Activated B cell treated with CpG ODN at 0.5 μM for 24 hours (primary cell): Measurements from ENCODE around the gene BICDL1. TPM values are rescaled to one million over a fixed set of nuclear protein-coding genes. Genes with fewer than 3 reads are reported as not detected.

Experiments
- ATAC-seq: fragments of 200-7000 bp; cut with Tn5 transposase; one replicate; pipeline ENCODE4 v1.10.0; 2021; ENCODE audit warnings: low read depth, mild to moderate bottlenecking, moderate library complexity
- CTCF ChIA-PET: fragments of 350-600 bp; sonication (Branson Sonifier 250); formaldehyde crosslinking; loops from one replicate; lab custom pipeline; 2021; ENCODE audit warnings: antibody characterized with exemption; lab: Charles Lee
- POLR2A ChIA-PET: fragments of 350-600 bp; sonication (Branson Sonifier 250); formaldehyde crosslinking; loops from one replicate; lab custom pipeline; 2021; ENCODE audit warnings: antibody characterized with exemption; lab: Charles Lee
- DNase-seq: peaks from one replicate; pipeline ENCODE4 v3.0.0; 2022
- H3K27ac Mint-ChIP-seq: one replicate; pipeline ENCODE4 v1.8.0; 2020; ENCODE audit warnings: mixed read lengths
- H3K27me3 Mint-ChIP-seq: one replicate; pipeline ENCODE4 v1.8.0; 2021; ENCODE audit warnings: mixed read lengths
- H3K36me3 Mint-ChIP-seq: one replicate; pipeline ENCODE4 v1.8.0; 2021; ENCODE audit warnings: low read depth, mixed read lengths
- H3K4me1 Mint-ChIP-seq: one replicate; pipeline ENCODE4 v1.8.0; 2021; ENCODE audit warnings: mixed read lengths
- H3K4me3 Mint-ChIP-seq: one replicate; pipeline ENCODE4 v1.8.0; 2020; ENCODE audit warnings: mild to moderate bottlenecking, mixed read lengths
- H3K9me3 Mint-ChIP-seq: one replicate; pipeline ENCODE4 v1.8.0; 2020; ENCODE audit warnings: mixed read lengths
- intact Hi-C: fragments of 100-400 bp; cut with micrococcal nuclease; formaldehyde crosslinking; loops from one replicate; pipeline ENCODE4 v1.15.1; 2024
- total RNA-seq: library from RNA; stranded (reverse); gene quantifications from 2 replicates; pipeline ENCODE4 v1.2.3, GENCODE V29; 2022
- TF ChIP-seq, protein P1 (sequence below): fragments of 200-600 bp; IDR thresholded peaks from one replicate; pipeline ENCODE4 v1.8.0; 2022; ENCODE audit warnings: antibody characterized with exemption, mild to moderate bottlenecking

BICDL1 gene
- total RNA-seq, 1 donor from 2014 or later = 16.8 TPM

DNA sequence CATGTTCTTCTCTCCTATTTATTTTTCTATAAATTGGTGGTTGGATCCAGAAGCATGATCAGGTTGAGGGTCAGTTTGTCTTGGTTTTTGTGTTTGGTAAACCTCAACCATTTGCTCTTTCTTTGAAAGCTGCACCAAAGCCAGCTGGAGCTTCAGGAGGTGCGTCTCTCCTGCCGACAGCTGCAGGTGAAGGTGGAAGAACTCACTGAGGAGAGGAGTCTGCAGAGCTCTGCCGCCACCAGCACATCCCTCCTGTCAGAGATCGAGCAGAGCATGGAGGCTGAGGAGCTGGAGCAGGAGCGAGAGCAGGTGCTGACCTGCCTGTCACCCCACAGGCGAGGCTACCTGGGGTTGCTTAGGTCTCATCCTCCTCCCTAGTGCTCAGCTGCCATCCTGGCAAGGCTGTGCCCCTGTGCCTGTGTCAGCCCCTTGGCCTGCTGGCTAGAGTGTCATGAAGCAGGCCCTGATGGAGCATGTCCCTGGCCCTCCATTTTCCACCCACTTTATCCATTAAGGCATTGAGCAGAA, 82.5 kb downstream of the BICDL1 start:
- Mint-ChIP-seq H3K9me3 (no peaks in the 10 kb centered on the region), H3K36me3 (peaks cover 18% of the 10 kb centered on the region), H3K27me3 (no peaks in the 10 kb centered on the region), H3K4me3 (no peak overlapping the region), H3K27ac (no peak overlapping the region), H3K4me1 (peaks cover 8% of the 10 kb centered on the region)
- intact Hi-C loops = no loop called here
- ChIA-PET POLR2A (no interaction called here), CTCF (interaction anchor here (0.7 kb wide), 1 partner anchor 13 kb away, joined by 3 read pairs; no protein-coding TSS in a partner anchor)
- TF ChIP-seq, protein P1, sequence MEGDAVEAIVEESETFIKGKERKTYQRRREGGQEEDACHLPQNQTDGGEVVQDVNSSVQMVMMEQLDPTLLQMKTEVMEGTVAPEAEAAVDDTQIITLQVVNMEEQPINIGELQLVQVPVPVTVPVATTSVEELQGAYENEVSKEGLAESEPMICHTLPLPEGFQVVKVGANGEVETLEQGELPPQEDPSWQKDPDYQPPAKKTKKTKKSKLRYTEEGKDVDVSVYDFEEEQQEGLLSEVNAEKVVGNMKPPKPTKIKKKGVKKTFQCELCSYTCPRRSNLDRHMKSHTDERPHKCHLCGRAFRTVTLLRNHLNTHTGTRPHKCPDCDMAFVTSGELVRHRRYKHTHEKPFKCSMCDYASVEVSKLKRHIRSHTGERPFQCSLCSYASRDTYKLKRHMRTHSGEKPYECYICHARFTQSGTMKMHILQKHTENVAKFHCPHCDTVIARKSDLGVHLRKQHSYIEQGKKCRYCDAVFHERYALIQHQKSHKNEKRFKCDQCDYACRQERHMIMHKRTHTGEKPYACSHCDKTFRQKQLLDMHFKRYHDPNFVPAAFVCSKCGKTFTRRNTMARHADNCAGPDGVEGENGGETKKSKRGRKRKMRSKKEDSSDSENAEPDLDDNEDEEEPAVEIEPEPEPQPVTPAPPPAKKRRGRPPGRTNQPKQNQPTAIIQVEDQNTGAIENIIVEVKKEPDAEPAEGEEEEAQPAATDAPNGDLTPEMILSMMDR = no peak
- ATAC-seq (no peak), DNase-seq (no peak)

DNA sequence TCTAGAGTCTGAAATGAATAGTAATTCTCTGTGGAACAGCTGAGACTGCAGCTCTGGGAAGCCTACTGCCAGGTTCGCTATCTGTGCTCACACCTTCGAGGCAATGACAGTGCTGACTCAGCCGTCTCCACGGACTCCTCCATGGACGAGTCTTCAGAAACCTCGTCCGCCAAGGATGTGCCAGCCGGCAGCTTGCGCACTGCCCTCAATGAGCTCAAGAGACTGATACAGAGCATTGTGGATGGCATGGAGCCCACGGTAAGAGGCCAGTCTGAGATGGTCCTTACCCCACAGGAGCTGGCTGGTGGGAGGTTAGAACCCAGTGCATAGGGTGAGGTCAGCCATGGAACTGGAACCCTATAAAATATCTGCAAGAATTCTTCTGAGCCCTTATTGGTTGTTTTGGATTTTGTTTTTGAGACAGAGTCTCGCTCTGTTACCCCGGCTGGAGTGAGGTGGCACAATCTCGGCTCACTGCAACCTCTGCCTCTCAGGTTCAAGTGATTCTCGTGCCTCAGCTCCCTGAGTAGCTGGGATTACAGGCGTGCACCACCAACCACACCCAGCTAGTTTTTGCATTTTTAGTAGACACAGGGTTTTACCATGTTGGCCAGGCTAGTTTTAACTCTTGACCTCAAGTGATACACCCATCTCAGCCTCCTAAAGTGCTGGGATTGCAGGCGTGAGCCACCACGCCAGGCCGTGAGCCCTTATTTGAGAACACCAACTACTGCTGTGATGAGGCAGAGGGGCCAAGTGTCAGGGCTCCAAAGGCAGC, 83.6 kb downstream of the BICDL1 start:
- H3K4me1 Mint-ChIP-seq = peaks cover 8% of the 10 kb centered on the region
- DNase-seq (no peak), ATAC-seq (no peak)
- H3K36me3 Mint-ChIP-seq = peaks cover 18% of the 10 kb centered on the region
- no peak overlapping the region for H3K27ac Mint-ChIP-seq
- no peak overlapping the region for H3K4me3 Mint-ChIP-seq
- POLR2A ChIA-PET = no interaction called here
- TF ChIP-seq, protein P1 = no peak
- CTCF ChIA-PET = interaction anchor here (0.5 kb wide), 1 partner anchor 52 kb away, joined by 3 read pairs; no protein-coding TSS in a partner anchor
- intact Hi-C loops = no loop called here
- H3K9me3 Mint-ChIP-seq = no peaks in the 10 kb centered on the region
- no peaks in the 10 kb centered on the region for H3K27me3 Mint-ChIP-seq

DNA sequence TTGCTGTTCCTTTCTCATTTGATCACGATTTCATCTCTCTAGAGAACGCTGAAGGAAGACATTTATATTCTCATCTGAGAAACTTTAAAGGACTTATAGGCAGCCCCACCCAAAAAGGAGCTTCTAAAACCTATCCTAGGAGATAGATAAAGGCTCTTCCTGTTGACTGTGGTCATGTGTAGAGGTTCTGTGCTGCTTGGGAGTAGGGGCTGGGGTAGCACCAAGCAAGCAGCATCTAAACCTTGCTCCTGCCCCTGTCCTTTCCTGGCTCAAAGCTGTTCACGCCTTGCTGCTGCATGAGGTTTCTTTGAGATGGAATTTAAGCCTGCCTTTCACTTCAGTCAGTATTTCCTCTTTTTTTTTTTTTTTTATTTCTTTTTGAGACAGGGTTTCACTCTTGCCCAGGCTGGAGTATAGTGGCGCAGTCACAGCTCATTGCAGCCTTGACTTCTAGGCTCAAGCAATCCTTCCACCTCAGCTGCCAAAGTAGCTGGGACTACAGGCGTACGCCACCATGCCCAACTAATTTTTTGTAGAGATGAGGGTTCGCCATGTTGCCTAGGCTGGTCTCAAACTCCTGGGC, 86.1 kb downstream of the BICDL1 start:
- Mint-ChIP-seq H3K9me3 (no peaks in the 10 kb centered on the region), H3K4me3 (no peak overlapping the region), H3K27ac (no peak overlapping the region), H3K27me3 (no peaks in the 10 kb centered on the region), H3K4me1 (peaks cover 8% of the 10 kb centered on the region), H3K36me3 (peaks cover 18% of the 10 kb centered on the region)
- intact Hi-C loops = no loop called here
- DNase-seq (no peak), ATAC-seq (no peak)
- POLR2A ChIA-PET = interaction anchor here (0.7 to 1.0 kb wide), 2 partner anchors 15 to 85 kb away, joined by 3 to 4 read pairs; no protein-coding TSS in a partner anchor
- CTCF ChIA-PET = no interaction called here
- TF ChIP-seq, protein P1 = no peak

DNA sequence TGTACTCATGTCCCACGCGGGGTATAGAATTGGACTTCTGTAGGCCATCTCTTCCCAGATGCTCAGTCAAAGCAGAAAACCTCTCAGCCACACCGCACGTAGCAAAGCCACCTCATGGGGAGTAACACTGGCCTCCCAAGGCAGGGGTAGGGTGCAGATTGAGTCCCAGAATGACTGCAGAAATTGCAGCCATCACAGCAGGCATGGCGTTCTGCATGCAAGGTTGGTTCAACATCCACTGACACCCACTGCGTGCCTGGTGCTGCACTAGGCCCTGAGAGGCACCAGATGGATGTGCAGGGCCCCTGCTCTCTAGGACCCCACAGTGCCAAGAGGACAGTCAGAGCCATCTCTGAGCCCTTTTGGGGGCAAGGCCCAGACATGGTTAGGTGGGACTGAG, 87.6 kb downstream of the BICDL1 start:
- H3K27ac Mint-ChIP-seq = no peak overlapping the region
- no peaks in the 10 kb centered on the region for H3K27me3 Mint-ChIP-seq
- no peaks in the 10 kb centered on the region for H3K9me3 Mint-ChIP-seq
- H3K4me3 Mint-ChIP-seq = no peak overlapping the region
- H3K36me3 Mint-ChIP-seq = peaks cover 15% of the 10 kb centered on the region
- ATAC-seq (no peak), DNase-seq (no peak)
- ChIA-PET CTCF (no interaction called here), POLR2A (no interaction called here)
- intact Hi-C loops = no loop called here
- H3K4me1 Mint-ChIP-seq = peaks cover 8% of the 10 kb centered on the region
- TF ChIP-seq, protein P1 = no peak

DNA sequence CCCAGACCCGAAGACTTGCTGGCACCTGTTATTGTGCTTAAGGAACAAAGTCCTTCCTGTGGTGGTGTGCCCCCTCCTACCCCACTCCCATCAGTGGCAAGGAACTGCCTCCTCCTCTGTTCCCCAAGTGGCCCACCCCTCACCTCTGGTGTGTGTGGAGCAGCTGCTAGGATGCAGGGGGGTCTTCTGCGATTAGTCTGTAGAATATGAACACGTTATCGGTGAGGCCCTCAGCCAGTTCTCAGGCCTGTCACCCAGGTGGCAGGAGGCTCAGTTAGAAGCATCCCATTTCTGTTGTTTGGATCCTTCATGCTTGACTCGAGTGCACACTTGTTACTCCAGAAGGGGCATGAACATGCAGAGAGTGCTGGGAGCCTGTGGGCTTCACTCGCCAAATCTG, 88.2 kb downstream of the BICDL1 start:
- H3K27ac Mint-ChIP-seq = no peak overlapping the region
- intact Hi-C loops = no loop called here

More for the DNA sequence above, 88.2 kb downstream of the BICDL1 start:
- ChIA-PET POLR2A (interaction anchor here (1.6 kb wide), 1 partner anchor 13 kb away, joined by 3 read pairs; no protein-coding TSS in a partner anchor), CTCF (no interaction called here)
- no peak for DNase-seq
- Mint-ChIP-seq H3K4me3 (no peak overlapping the region), H3K9me3 (no peaks in the 10 kb centered on the region), H3K27me3 (no peaks in the 10 kb centered on the region), H3K36me3 (peaks cover 11% of the 10 kb centered on the region), H3K4me1 (peaks cover 8% of the 10 kb centered on the region)
- TF ChIP-seq, protein P1 = no peak
- no peak for ATAC-seq
